ENCODE results near the gene PRSS36.
"Not testable (repeated sequence)": the region's sequence is repeated elsewhere in the genome, so short reads cannot be mapped to it uniquely, and the experiment has no call there.

The PRSS36 gene

DNA sequence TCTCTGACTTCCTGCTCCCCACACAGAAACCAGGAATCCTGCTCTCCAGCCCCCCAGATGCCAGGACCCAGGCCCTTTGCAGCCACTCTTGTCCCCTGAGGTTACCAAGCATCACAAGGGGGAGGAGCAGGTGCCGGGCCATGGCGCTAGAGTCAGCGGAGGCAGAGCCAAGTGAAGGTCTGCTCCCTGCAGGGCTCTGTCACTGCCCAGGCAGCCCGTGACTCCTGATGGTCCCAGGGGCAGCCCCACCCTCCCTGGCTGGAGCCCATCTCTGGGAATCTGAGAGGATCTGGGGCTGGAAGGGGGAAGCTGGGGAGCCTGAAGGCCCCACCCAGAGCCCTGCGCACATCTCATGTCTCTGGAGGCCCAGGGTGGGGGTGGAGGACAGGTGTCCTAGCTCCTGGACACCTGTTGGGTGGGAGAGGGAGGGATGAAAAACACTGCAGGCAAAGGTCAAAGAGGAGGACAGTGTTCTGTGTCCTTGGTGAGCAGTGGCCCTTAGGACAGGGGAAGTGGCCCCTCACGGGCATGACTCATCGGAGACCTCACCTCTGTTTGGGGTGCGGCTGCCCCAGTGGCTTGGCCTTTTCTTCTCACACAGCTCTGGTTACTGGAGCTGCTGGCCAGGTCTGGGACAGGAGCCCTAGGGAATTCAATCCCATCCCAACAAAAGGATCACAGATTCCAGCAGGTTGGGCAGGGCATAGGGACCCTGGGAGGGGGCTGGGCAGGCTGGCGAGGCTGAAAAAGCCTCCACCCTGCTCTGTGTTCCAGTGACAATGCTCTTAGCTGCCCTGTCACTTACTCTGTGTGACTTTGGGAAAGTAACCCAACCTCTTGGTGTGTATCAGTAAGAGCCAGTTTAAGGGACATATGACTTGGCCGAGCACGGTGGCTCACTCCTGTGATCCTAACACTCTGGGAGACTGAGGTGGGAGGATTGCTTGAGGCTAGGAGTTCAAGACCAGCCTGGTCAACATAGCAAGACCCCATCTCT lies at the start of gene PRSS36:
Gene PRSS36, minus strand, starts transcription at position 173 of the 997 bp plus-strand sequence. Its CDS starts 31 bp downstream, at position 142.
- no peak within 1 kb of the TSS for H3K27ac Mint-ChIP-seq
- no peak for DNase-seq
- ATAC-seq, result no peak

DNA sequence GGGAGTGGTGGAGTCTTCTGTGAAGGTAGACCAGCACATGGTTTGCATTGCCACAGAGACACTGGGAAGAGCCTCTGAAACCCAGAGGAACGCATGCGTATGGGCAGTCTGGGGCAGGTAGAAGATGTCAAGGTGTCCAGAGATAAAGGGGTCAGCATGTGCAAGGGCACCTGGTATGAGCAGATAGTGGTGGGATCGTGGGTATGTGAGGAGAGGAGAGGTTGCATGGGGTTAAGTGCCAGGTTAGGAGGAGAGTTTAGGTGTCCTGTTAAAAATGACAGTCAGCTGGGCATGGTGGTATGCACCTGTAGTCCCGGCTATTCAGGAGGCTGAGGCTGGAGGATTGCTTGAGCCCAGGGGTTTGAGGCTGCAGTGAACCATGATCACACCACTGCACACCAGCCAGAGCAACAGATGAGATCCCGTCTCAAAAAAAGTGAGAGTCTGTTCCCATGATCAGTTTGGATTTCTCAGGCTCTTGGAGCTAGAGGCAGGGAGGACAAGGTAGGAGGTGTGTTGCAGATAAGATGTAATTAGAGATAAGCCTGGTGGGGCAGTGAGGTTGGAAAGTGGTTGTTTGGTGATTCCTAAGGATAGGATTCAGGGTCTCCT lies 49.7 kb upstream of the PRSS36 start:
- ATAC-seq (no peak), DNase-seq (no peak)
- Mint-ChIP-seq H3K36me3 (ENCODE audit: low read depth) (peaks cover 25% of the 10 kb centered on the region), H3K4me3 (no peak overlapping the region), H3K27me3 (no peaks in the 10 kb centered on the region), H3K9me3 (no peaks in the 10 kb centered on the region), H3K4me1 (peaks cover 61% of the 10 kb centered on the region), H3K27ac (peak overlapping the region; percentile 47)

More for the DNA sequence above, at the start of gene PRSS36:
- peaks cover 2% of the 10 kb centered on the region for H3K27me3 Mint-ChIP-seq
- no peaks in the 10 kb centered on the region for H3K4me1 Mint-ChIP-seq
- H3K9me3 Mint-ChIP-seq, result no peaks in the 10 kb centered on the region
- no peak within 1 kb of the TSS for H3K4me3 Mint-ChIP-seq
- no peaks in the 10 kb centered on the region for H3K36me3 Mint-ChIP-seq (ENCODE audit: low read depth)

DNA sequence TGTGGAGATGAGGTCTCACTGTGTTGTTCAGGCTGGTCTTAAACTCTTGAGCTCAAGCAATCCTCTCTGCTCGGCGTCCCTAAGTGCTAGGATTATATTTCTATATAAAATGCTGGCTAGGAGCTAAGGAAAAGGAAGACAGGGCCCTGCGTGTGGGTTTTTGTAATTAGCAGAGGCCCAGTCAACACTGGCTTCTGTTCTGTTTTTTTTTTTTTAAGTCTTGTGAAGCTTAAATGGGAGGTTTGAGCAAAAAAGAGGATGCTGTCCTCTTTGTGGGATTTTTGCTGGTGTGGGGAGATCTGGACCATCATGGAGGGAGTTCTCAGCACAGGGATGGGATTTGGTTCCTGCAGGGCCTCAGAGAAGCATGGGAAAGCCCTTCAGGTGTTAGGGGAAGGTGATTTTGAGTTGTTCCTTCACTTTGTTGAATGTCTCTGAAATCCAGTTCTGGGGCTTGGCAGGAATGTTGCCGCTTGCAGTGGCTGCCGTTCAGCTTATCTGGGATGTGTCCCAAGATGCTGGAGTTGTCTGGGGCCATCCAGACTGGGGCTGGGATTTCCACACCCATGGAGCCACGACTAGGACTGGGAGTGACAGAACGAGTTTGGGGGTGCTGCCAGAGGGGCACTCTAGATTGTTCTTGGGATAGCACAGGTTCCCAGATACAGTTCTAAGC lies 48.5 kb upstream of the PRSS36 start:
- H3K27me3 Mint-ChIP-seq, result no peaks in the 10 kb centered on the region
- no peaks in the 10 kb centered on the region for H3K9me3 Mint-ChIP-seq
- ATAC-seq, result no peak
- DNase-seq, result no peak
- peaks cover 35% of the 10 kb centered on the region for H3K36me3 Mint-ChIP-seq (ENCODE audit: low read depth)
- peak overlapping the region; percentile 29 for H3K27ac Mint-ChIP-seq
- H3K4me1 Mint-ChIP-seq, result peaks cover 62% of the 10 kb centered on the region
- H3K4me3 Mint-ChIP-seq, result no peak overlapping the region

DNA sequence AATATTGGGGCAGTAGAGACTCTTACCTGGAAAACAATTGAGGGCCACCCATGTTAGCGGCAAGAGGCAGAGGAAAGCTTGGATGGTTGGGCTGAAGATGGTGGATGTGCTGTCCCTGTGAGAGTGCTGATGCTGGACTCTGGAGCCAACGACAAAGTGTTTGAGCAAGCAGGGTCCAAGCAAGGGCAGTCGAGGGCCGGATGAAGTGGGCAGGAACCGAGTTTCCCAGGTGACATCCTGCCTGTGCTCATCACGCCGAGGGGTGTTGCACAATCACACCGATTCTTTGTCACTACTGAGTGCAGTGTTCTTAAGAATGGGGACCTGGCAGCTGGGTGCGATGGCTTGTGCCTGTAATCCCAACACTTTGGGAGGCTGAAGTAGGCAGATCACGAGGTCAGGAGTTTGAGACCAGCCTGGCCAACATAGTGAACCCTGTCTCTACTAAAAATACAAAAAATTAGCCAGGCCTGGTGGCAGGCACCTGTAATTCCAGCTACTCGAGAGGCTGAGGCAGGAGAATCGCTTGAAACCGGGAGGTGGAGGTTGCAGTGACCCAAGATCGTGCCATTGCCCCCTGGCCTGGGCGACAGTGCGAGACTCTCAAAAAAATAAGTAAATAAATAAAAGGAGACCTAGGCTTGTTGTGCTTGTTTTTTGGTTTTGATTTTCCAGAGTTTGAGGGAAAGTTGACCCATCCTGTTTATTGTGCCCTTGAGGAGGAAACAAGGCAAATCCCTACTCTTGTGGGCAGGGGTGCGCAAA lies 46.6 kb upstream of the PRSS36 start:
- H3K27me3 Mint-ChIP-seq, result no peaks in the 10 kb centered on the region
- no peak overlapping the region for H3K27ac Mint-ChIP-seq
- ATAC-seq (no peak), DNase-seq (no peak)
- H3K4me1 Mint-ChIP-seq, result peaks cover 64% of the 10 kb centered on the region
- peaks cover 52% of the 10 kb centered on the region for H3K36me3 Mint-ChIP-seq (ENCODE audit: low read depth)
- no peaks in the 10 kb centered on the region for H3K9me3 Mint-ChIP-seq
- H3K4me3 Mint-ChIP-seq, result no peak overlapping the region

DNA sequence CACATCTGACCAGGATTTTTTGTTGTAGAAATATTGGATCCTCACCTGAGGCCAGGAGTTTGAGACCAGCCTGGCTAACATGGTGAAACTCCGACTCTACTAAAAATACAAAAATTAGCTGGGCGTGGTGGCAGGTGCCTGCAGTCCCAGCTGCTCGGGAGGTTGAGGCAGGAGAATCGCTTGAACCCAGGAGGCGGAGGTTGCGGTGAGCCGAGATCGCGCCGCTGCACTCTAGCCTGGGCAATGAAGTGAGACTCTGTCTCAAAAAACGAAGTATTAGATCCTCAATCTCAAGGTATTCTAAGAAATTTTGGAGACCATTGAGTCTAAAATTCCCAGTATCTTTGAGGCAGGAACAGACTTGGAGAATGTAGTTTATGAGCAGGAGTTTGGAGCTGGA lies 46.0 kb upstream of the PRSS36 start:
- not testable (repeated sequence) for H3K9me3 Mint-ChIP-seq, DNase-seq, ATAC-seq, H3K4me3 Mint-ChIP-seq, H3K27me3 Mint-ChIP-seq, H3K27ac Mint-ChIP-seq
- peaks cover 59% of the 10 kb centered on the region for H3K36me3 Mint-ChIP-seq (ENCODE audit: low read depth)
- H3K4me1 Mint-ChIP-seq, result peaks cover 62% of the 10 kb centered on the region

DNA sequence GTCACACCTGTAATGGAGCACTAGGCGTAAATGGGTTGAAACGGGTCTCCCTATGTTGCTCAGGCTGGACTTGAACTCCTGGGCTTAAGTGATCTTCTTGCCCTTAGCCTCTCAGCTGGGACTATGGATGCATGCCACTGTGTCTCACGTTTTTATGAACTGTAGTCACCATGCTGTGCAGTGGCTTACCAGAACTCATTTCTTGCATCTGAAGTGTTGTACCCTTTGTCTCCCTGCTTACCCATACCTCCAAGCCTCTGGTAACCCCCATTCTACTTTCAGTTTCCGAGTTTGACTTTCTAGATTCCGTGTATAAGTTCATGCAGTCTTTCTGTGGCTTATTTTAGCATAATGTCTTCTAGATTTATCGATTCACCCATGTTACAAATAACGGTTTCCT lies 45.0 kb upstream of the PRSS36 start:
- no peak for DNase-seq
- Mint-ChIP-seq H3K9me3 (no peaks in the 10 kb centered on the region), H3K4me1 (peaks cover 63% of the 10 kb centered on the region), H3K36me3 (ENCODE audit: low read depth) (peaks cover 67% of the 10 kb centered on the region), H3K4me3 (no peak overlapping the region), H3K27me3 (no peaks in the 10 kb centered on the region), H3K27ac (peak overlapping the region; percentile 59)
- no peak for ATAC-seq

DNA sequence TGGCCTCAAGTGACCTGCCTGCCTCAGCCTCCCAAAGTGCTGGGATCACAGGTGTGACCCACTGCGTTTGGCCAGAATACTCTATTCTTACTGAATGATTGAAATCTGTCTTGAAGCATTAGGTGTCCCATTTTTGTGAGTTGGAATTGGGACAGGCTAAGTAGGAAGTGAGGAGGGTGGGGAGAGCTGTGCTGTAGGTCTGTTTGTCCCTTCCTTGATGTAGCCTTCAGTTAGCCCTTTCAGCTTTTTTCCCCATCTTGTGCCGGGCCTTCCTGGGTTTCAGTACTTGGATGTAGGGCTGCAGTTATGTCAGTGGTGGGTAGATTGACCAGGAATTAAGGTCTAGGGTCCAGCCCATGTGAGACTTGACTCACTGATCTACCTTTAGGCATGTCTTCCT lies 44.0 kb upstream of the PRSS36 start:
- H3K27ac Mint-ChIP-seq, result no peak overlapping the region
- peaks cover 62% of the 10 kb centered on the region for H3K4me1 Mint-ChIP-seq
- ATAC-seq (no peak), DNase-seq (no peak)
- H3K4me3 Mint-ChIP-seq, result no peak overlapping the region
- H3K27me3 Mint-ChIP-seq, result no peaks in the 10 kb centered on the region
- H3K9me3 Mint-ChIP-seq, result no peaks in the 10 kb centered on the region
- peaks cover 74% of the 10 kb centered on the region for H3K36me3 Mint-ChIP-seq (ENCODE audit: low read depth)

DNA sequence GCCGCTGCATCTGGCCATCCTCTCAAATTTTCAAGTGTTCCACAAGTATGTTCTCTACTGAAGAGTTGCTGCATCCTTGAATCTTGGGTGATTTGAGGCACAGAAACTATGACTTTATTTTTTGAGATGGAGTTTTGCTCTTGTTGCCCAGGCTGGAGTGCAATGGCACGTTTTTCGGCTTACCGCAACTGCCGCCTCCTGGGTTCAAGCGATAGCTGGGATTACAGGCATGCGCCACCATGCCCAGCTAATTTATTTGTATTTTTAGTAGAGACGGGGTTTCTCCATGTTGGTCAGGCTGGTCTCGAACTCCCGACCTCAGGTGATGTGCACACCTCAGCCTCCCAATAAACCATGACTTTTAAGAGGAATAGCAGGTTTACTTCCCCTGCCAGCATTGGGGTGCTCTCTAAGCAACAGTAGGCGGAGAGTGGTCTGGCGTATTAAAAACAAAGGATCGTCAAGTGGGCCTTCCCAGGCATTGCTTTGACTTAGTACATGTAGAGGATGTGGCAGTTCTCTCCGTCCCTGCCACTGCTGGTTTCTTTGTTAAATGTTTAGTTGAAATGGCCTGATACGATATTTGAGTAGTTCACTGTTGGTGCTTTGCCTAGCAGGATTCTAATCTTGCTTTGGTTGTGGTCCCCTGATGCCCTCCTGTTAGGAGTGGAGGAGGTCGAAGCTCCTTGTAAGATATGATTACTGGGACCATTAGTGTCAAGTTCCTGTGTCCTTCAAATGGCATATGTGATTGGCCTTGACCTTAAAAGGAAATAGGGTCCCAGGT lies 43.2 kb upstream of the PRSS36 start:
- H3K27me3 Mint-ChIP-seq, result no peaks in the 10 kb centered on the region
- H3K9me3 Mint-ChIP-seq, result no peaks in the 10 kb centered on the region
- DNase-seq (no peak), ATAC-seq (no peak)
- peak overlapping the region; percentile 68 for H3K27ac Mint-ChIP-seq
- H3K4me1 Mint-ChIP-seq, result peaks cover 62% of the 10 kb centered on the region
- H3K4me3 Mint-ChIP-seq, result no peak overlapping the region
- H3K36me3 Mint-ChIP-seq (ENCODE audit: low read depth), result peaks cover 83% of the 10 kb centered on the region

DNA sequence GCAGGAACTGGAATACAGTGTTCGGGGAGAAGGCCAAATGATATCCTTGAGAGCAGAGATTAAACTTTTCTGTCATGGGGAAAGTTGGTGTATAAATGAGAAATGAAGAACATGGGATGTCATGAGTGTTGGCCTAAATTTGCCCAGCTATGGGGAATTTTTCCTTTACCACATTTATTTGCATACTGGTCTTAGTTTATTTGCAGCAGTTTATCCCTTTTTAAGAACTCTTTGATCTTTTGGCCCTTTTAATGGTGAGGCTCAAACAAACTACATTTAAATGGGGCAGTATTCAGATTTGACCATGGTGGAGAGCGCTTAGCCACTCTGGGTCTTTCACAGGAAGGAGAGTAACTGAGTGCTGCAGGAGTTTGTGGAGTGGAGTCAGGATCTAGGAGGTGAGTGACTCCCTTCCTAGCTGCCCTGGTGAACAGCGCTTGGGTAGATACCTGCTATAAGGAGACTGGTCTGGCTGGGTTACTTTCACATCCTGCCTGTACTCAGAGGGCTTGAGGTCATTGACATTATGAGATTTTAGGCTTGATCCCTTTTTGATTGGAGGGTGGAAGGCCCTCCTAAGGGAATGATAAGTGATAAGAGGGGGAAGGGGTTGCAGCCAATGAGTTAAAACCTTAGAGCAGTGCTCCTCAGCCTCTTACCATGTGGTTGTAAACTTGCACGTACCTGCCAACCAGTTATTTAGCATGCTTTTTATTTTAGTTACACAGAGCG lies 42.0 kb upstream of the PRSS36 start:
- H3K4me1 Mint-ChIP-seq, result peaks cover 70% of the 10 kb centered on the region
- H3K36me3 Mint-ChIP-seq (ENCODE audit: low read depth), result peaks cover 94% of the 10 kb centered on the region
- DNase-seq (no peak), ATAC-seq (no peak)
- peak overlapping the region; percentile 76 for H3K27ac Mint-ChIP-seq
- no peaks in the 10 kb centered on the region for H3K9me3 Mint-ChIP-seq
- H3K4me3 Mint-ChIP-seq, result no peak overlapping the region
- H3K27me3 Mint-ChIP-seq, result no peaks in the 10 kb centered on the region

DNA sequence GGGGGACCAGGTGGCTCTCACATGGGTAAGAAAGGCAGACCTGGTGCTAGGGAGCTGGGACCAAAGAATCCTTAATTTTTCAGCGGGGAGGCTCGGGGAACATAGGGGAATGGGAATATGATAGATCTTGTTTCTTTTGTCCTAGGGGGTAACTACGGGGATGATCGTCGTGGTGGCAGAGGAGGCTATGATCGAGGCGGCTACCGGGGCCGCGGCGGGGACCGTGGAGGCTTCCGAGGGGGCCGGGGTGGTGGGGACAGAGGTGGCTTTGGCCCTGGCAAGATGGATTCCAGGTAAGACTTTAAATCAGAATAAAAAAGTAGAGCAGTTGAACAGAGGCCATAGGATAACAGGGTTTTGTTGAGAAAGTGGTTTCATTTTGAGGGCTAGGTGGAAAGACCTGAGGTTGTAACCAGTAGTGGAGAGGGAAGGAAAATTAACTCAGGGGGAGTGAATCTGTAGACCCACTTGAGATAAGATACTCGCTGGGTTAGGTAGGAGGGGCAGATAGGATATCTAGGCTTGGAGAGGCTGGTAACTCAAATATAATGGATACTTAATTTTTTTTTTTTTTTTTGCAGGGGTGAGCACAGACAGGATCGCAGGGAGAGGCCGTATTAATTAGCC lies 41.1 kb upstream of the PRSS36 start:
- peaks cover 95% of the 10 kb centered on the region for H3K36me3 Mint-ChIP-seq (ENCODE audit: low read depth)
- ATAC-seq, result no peak
- DNase-seq, result no peak
- H3K27me3 Mint-ChIP-seq, result no peaks in the 10 kb centered on the region
- peak overlapping the region; percentile 12 for H3K27ac Mint-ChIP-seq
- peaks cover 72% of the 10 kb centered on the region for H3K4me1 Mint-ChIP-seq
- no peaks in the 10 kb centered on the region for H3K9me3 Mint-ChIP-seq
- no peak overlapping the region for H3K4me3 Mint-ChIP-seq

DNA sequence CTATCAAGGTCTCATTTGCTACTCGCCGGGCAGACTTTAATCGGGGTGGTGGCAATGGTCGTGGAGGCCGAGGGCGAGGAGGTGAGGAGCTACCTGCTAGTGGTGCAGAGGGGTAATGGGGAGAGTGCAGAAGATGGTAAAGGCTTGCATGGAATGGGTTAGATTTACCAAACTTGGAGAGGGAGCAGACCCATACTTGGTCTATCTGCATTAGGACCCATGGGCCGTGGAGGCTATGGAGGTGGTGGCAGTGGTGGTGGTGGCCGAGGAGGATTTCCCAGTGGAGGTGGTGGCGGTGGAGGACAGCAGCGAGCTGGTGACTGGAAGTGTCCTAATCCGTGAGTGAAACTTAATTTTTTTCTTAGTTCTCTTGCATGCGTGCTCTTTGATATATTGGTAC lies 40.2 kb upstream of the PRSS36 start:
- H3K4me1 Mint-ChIP-seq, result peaks cover 79% of the 10 kb centered on the region
- ATAC-seq, result no peak
- H3K9me3 Mint-ChIP-seq, result no peaks in the 10 kb centered on the region
- H3K27me3 Mint-ChIP-seq, result no peaks in the 10 kb centered on the region
- H3K4me3 Mint-ChIP-seq, result peak overlapping the region; percentile 50
- DNase-seq, result no peak
- H3K27ac Mint-ChIP-seq, result peak overlapping the region; percentile 87
- H3K36me3 Mint-ChIP-seq (ENCODE audit: low read depth), result peaks cover 97% of the 10 kb centered on the region

DNA sequence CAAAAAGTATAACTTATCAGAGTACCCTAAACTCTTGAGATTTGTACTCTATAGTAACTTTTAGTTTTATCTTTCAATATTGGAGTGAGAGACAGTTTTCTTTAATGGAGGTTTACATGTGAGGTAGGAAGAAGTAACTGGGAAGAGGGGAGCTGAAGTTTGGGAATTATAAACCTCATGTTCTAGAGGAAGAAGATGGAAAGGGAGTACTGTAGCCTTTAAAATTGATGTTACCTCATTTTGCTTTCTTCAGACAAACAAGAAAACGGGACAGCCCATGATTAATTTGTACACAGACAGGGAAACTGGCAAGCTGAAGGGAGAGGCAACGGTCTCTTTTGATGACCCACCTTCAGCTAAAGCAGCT lies 39.5 kb upstream of the PRSS36 start:
- no peak for DNase-seq
- no peak for ATAC-seq
- Mint-ChIP-seq H3K9me3 (no peaks in the 10 kb centered on the region), H3K27ac (peak overlapping the region; percentile 87), H3K27me3 (no peaks in the 10 kb centered on the region), H3K4me1 (peaks cover 82% of the 10 kb centered on the region), H3K4me3 (peak overlapping the region; percentile 2), H3K36me3 (ENCODE audit: low read depth) (peaks cover 98% of the 10 kb centered on the region)
